ENCODE data around the gene RAB7B.

DNA sequence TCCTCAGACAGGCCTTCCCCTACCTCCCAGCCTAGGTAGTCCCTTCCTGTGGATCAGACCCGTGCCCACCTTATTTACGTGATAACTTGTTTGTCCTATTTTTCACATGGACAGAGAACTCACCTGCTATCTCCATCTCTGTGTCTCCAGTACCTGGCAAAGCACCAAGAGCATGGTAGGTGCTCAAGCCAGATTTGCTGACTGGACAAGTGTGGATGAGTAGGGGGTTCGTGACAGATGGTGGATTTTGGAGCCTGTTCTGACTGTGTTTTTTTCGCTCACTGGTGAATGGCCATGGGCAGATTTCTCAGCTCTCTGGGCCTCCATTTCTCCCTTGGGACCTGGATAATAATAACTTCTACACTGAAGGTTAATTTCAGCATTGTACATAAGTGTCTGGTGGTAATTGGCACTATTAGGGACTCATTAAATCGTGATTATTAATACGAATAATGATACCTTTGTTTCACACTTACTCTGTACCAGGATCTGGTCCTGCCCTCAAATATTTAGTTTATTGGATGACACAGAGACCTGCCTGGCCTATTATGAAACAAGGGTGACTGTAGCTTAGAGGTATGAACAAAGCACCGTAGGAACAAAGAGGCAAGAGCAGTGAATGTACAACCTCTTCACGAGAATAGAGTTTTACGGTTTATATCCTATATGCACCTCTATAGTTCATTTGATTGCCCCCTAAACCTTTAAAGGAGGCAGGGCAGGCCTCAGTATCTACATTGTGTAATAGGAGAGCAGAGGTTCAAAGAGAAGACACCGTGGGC, 35.5 kb downstream of the RAB7B start:
- TF ChIP-seq, protein P1, sequence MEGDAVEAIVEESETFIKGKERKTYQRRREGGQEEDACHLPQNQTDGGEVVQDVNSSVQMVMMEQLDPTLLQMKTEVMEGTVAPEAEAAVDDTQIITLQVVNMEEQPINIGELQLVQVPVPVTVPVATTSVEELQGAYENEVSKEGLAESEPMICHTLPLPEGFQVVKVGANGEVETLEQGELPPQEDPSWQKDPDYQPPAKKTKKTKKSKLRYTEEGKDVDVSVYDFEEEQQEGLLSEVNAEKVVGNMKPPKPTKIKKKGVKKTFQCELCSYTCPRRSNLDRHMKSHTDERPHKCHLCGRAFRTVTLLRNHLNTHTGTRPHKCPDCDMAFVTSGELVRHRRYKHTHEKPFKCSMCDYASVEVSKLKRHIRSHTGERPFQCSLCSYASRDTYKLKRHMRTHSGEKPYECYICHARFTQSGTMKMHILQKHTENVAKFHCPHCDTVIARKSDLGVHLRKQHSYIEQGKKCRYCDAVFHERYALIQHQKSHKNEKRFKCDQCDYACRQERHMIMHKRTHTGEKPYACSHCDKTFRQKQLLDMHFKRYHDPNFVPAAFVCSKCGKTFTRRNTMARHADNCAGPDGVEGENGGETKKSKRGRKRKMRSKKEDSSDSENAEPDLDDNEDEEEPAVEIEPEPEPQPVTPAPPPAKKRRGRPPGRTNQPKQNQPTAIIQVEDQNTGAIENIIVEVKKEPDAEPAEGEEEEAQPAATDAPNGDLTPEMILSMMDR (IDR thresholded peaks at IDR 0.05 in 2 of 3, conservative IDR thresholded peaks at IDR 0.05 in 1 of 3; ENCODE audit: borderline replicate concordance in 1 of 3, insufficient read depth in 1 of 3, low read depth in 2 of 3, low read length in 2 of 3), result no peak
- TF ChIP-seq, protein P2, sequence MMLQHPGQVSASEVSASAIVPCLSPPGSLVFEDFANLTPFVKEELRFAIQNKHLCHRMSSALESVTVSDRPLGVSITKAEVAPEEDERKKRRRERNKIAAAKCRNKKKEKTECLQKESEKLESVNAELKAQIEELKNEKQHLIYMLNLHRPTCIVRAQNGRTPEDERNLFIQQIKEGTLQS (IDR thresholded peaks at IDR 0.05), result no peak
